Measurements from ENCODE around the gene RPL29.

The RPL29 gene

GRCh38 chr3:51944451-51945021 is 51.2 kb downstream of the RPL29 start:
- no peak for DNase-seq
